SK-N-MC (cell line): ENCODE measurements around the gene CENPI.
A peak's percentile ranks its signal among the peaks of the same experiment; 100 is the strongest.
"Not testable (repeated sequence)": the region's sequence is repeated elsewhere in the genome, so short reads cannot be mapped to it uniquely, and the experiment has no call there.

ENCODE experiments used
- DNase-seq: peaks from one replicate; pipeline ENCODE4 v3.0.0-alpha.2; 2011; ENCODE audit warnings: low read depth, low spot score
- H3K27ac ChIP-seq: fragments of 200-600 bp; sonication (generic); 2 replicates; pipeline ENCODE4 v1.5.1; 2016; ENCODE audit warnings: mixed run types
- H3K36me3 ChIP-seq: fragments of 200-600 bp; sonication (generic); 2 replicates; pipeline ENCODE4 v1.6.1; 2017; ENCODE audit warnings: antibody characterized with exemption, low read length, mixed read lengths; ENCODE audit not compliant: insufficient read depth
- H3K4me3 ChIP-seq: fragments of 200-600 bp; sonication (generic); 2 replicates; pipeline ENCODE4 v1.5.1; 2016
- H3K9ac ChIP-seq: fragments of 200-600 bp; sonication (generic); 2 replicates; pipeline ENCODE4 v1.8.0; 2017; ENCODE audit warnings: mixed run types, mixed read lengths; ENCODE audit not compliant: insufficient read length
- H3K9me3 ChIP-seq: fragments of 200-600 bp; sonication (generic); 2 replicates; pipeline ENCODE4 v1.6.1; 2017; ENCODE audit warnings: low read depth, mild to moderate bottlenecking, antibody characterized with exemption, low read length, moderate library complexity, mixed read lengths
- EZH2 ChIP-seq: fragments of 200-600 bp; sonication (generic); IDR thresholded peaks from one replicate; pipeline ENCODE4 v1.6.1; 2017; ENCODE audit warnings: antibody characterized with exemption
- FOXP2 ChIP-seq: optimal IDR thresholded peaks from 2 replicates; pipeline ENCODE3; 2011; ENCODE audit warnings: mild to moderate bottlenecking, moderate library complexity; ENCODE audit not compliant: insufficient read depth; ENCODE audit errors: extremely low read length, control extremely low read depth
- POLR2AphosphoS5 ChIP-seq: IDR thresholded peaks from 2 replicates; pipeline ENCODE4 v1.6.1; 2012; ENCODE audit warnings: mild to moderate bottlenecking, low read depth, low read length, borderline replicate concordance

Gene CENPI, protein sequence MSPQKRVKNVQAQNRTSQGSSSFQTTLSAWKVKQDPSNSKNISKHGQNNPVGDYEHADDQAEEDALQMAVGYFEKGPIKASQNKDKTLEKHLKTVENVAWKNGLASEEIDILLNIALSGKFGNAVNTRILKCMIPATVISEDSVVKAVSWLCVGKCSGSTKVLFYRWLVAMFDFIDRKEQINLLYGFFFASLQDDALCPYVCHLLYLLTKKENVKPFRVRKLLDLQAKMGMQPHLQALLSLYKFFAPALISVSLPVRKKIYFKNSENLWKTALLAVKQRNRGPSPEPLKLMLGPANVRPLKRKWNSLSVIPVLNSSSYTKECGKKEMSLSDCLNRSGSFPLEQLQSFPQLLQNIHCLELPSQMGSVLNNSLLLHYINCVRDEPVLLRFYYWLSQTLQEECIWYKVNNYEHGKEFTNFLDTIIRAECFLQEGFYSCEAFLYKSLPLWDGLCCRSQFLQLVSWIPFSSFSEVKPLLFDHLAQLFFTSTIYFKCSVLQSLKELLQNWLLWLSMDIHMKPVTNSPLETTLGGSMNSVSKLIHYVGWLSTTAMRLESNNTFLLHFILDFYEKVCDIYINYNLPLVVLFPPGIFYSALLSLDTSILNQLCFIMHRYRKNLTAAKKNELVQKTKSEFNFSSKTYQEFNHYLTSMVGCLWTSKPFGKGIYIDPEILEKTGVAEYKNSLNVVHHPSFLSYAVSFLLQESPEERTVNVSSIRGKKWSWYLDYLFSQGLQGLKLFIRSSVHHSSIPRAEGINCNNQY

DNA sequence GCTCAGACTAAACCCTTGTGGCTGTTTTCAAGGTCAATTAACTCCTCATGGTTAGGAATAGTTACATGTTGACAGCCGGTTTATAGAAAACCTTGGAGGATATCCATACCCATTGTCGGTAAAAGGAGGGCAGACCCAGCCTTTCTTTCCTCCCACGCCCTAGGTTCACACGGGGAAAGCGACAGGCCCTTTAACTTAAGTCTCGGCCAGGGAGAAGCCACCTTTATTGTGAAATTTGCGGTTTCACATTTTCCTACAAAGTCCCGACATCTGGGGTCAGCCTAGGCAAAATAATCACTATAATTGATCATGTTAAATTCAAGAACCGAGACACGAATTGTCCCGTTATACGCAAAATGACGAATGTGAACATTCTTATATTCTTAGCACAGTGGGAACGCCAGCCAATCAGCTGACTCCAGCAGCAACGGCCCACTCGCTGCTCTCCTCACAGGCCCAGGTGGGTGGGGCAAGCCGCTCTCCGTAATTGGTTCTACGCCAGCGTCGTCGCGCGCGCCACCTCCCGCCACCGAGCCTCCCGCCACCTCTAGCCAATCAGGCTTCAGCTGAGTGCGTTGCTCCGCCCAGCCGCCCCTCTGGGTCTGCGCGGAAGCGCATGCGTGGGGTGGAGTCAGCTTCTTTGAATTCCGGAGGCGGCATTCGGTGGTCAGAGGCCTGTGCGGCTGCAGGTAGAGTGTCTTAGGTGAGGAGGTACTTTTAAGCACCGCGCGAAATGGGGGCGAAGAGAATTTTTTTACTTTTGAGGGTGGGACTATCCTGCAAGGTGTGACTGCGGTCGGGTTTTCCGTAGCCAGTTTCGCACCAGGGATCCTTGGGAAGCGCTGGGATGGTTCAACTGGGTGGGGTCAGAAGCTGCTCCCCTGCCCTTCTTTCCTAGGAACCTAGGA is at the start of gene CENPI:
TSS of gene CENPI (plus strand) at position 659 of the 908 bp plus-strand sequence. CDS start 2,867 bp downstream, outside the sequence.
- Histone ChIP-seq H3K9ac (peak within 1 kb of the TSS; percentile 83), H3K36me3 (peaks cover 12% of the 10 kb centered on the region), H3K4me3 (peak within 1 kb of the TSS; percentile 81), H3K9me3 (no peaks in the 10 kb centered on the region), H3K27ac (0 out of 2 replicates have a peak within 1 kb of the TSS, but pooled peaks have one; percentile 42)
- DNase-seq: peak; percentile 62
- TF ChIP-seq FOXP2: no peak
- TF ChIP-seq POLR2AphosphoS5: peak; percentile 85

DNA sequence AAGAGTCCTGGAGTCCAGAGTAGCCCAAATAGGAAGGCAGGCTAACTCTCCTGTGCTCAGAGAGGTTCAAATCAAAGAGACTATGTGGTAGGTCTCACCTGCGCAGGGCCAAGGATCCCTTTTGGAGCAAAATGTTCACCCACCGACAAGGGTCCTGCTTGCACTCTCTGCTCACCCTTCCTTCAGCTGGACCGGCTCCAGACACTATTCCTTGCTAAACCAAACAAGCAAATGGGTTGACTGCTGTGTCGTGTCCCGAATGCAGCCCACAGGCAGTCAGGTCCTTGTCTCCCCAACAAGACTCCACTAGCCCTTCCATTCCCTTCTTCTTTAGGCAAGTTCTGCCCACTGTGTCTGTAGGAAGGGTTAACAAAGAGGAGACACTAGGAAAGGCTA is 46.9 kb upstream of the CENPI start:
- peak overlapping the region; percentile 83 for H3K9ac ChIP-seq
- no peak for DNase-seq
- H3K9me3 ChIP-seq: no peaks in the 10 kb centered on the region
- H3K27ac ChIP-seq: peak overlapping the region; percentile 73; the same call in 1 of the 2 replicates
- H3K4me3 ChIP-seq: peak overlapping the region; percentile 85
- TF ChIP-seq FOXP2: no peak
- TF ChIP-seq EZH2: no peak
- TF ChIP-seq POLR2AphosphoS5: no peak; the same call in 1 of the 2 replicates
- H3K36me3 ChIP-seq: no peaks in the 10 kb centered on the region

DNA sequence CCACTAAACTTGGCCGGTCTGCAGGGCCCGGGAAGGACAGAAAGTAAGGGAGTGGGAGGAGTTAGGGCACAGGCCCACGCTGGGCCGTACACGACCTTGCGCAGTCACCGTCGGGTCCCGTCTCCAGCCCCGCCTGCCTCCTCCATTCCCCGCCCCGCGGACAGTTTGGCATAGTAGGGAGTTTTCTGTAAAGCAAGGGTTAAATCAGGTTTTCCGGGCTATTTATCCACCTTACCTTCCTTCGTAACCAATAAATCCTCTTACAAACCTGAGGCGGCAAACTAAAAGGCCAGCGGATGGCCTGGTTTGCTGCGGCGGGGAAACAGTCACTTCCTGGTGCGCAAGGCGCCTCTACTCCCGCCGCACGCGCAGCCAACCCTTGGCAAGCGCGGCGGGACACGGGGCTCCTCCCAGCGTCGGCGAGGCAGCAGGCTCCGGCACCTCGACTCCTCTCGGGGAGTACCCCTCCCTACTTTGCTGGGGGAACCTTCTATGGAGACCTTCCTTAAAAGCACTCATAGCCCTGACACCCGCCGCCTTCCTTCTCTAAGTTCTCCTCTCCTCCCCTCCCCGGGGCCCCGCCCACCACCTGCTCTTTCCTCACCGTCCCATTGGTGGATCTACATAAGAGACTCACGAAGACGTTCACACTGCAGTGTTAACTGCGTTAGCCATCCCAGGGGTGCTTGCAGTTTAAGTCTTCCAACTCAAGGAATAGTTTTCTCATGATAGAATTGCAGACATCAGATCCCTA is 46.3 kb upstream of the CENPI start, which contains the start of gene TRMT2B:
TSS of gene TRMT2B (minus strand) at position 563 of the 754 bp plus-strand sequence. CDS start 9,822 bp downstream, outside the sequence.
- Histone ChIP-seq H3K9me3 (no peaks in the 10 kb centered on the region), H3K36me3 (no peaks in the 10 kb centered on the region), H3K9ac (peak within 1 kb of the TSS; percentile 83), H3K4me3 (peak within 1 kb of the TSS; percentile 85), H3K27ac (peak within 1 kb of the TSS; percentile 73; the same call in 1 of the 2 replicates)
- TF ChIP-seq POLR2AphosphoS5 (peak; percentile 31; the same call in 1 of the 2 replicates), FOXP2 (no peak), EZH2 (no peak)
- DNase-seq: peak; percentile 30

DNA sequence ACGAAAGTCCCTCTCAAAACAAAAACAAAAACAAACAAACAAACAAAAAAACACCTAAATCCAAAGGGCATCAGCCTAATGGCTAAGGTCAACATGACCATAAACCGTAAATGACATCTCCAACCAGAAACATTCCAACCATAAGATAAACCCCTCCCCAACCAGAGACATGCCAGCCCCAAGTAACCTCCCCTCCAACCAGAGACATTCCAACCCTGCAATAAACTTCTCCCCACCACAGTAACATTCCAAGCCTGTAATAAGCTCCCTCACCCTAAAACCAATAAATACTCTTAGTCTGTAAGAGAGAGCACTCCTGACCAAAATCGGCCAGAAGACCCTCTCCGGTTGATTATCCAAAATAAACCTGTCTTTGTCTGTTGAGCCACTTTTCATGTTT is 41.5 kb upstream of the CENPI start:
- not testable (repeated sequence) for H3K9me3 ChIP-seq, H3K36me3 ChIP-seq, H3K27ac ChIP-seq, H3K9ac ChIP-seq, DNase-seq, H3K4me3 ChIP-seq

DNA sequence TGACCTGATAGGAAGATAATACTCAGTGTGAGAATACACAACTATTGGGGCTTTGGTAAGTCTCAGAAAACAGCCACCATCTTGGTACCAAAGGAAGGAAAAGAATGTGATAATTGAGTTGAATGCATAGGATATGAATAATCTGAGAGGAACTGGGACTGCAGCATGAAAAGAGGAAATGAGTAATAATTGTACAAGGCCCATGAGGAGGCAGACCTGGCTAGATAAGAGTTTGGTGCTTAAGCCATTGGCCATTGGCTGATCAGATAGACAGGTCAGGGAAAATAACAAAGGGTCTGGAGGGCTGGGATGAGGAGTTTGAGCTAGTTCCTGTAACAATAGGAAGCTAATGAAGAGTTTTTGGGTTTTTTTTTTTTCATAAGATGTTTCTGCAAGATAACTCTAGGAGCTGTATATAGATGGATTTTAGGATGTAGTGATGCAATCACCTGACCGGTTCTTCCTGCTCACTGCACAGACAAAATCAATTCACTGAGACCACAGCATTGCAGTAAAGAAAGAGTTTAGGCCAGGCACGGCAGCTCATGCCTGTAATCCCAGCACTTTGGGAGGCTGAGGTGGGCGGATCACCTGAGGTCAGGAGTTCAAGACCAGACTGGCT is 40.8 kb upstream of the CENPI start:
- Histone ChIP-seq H3K9me3 (no peaks in the 10 kb centered on the region), H3K36me3 (no peaks in the 10 kb centered on the region), H3K4me3 (no peak overlapping the region), H3K27ac (no peak overlapping the region), H3K9ac (no peak overlapping the region)
- no peak for DNase-seq
- TF ChIP-seq POLR2AphosphoS5: no peak
- no peak for TF ChIP-seq EZH2
- TF ChIP-seq FOXP2: no peak

DNA sequence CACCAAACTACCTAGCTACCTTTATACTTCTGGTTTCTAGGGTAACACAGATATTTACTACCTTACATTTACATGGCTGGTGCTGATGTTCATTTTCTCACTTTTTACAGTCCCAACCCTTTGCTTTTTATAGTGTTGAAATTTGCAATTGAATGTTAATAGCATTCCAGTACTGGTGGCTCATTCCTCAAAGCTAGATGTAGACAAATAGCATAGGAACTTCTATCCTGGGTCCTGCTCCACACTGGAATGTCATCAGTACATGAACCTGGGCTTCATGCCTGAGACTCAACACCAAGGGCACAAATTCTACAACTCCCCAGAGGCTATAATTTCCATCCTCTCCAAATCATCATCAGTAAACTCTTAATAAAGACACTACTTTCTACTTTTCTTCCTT is 35.8 kb upstream of the CENPI start:
- no peak overlapping the region for H3K9ac ChIP-seq
- H3K27ac ChIP-seq: no peak overlapping the region
- TF ChIP-seq POLR2AphosphoS5 (no peak), FOXP2 (no peak), EZH2 (no peak)
- H3K4me3 ChIP-seq: no peak overlapping the region
- H3K9me3 ChIP-seq: no peaks in the 10 kb centered on the region
- DNase-seq: no peak
- H3K36me3 ChIP-seq: no peaks in the 10 kb centered on the region

DNA sequence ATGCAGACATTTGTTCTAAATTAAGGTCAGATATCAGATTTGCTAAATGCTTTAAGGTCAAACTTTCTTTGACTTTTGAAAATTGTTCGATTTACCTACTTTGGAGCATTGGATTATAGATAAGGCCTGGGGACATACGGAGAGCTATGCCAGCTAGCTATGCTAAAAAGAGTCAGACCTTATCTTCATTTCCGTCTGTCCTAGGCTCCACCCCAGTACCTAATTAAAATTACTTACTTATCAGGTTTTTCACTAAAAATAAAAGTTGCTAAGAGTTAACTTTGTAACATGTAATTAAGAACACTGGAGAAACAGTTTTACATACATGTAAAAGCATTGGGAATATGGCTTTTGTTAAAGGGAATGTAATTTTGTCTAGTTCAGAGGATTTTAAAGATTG is 26.4 kb upstream of the CENPI start:
- Histone ChIP-seq H3K36me3 (no peaks in the 10 kb centered on the region), H3K27ac (no peak overlapping the region), H3K9ac (no peak overlapping the region), H3K9me3 (no peaks in the 10 kb centered on the region), H3K4me3 (no peak overlapping the region)
- TF ChIP-seq POLR2AphosphoS5: no peak
- no peak for TF ChIP-seq EZH2
- TF ChIP-seq FOXP2: no peak
- no peak for DNase-seq
